HFF-Myc (cell line): ENCODE results near the gene GBF1.

Source experiments
- DNase-seq: peaks from one replicate; pipeline ENCODE4 v3.0.0-alpha.2; 2011; ENCODE audit warnings: low read depth; ENCODE audit errors: extremely low read depth
- H3K4me3 ChIP-seq: replicated peaks from 2 replicates; pipeline ENCODE4 v1.5.1; 2011; ENCODE audit warnings: low read depth, mild to moderate bottlenecking, control low read depth, low read length
- TF ChIP-seq, protein P1 (sequence below): IDR thresholded peaks from 2 replicates; pipeline ENCODE4 v1.5.1; 2012; ENCODE audit warnings: mild to moderate bottlenecking, low read depth, low read length, control low read depth; ENCODE audit errors: missing control alignments

GBF1 gene

DNA sequence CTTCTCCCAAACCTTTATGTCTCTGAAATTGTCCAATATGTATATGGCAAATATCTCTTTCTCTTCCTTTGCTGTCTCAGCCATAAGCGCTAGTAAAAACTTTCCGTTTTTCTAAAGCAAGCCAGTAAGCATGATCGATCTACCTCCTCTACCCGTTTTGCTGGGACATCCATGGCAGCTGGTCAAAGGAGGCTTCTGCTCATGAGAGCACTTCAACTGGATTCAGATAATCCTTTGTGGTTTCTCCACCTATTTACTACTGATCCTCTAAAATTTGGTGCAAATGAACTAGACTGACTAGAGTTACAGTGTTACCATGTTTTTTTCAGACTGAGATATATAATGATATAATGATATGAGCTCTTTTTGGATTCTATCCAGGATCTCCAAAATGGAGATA lies 42.7 kb downstream of the GBF1 start:
- TF ChIP-seq, protein P1, sequence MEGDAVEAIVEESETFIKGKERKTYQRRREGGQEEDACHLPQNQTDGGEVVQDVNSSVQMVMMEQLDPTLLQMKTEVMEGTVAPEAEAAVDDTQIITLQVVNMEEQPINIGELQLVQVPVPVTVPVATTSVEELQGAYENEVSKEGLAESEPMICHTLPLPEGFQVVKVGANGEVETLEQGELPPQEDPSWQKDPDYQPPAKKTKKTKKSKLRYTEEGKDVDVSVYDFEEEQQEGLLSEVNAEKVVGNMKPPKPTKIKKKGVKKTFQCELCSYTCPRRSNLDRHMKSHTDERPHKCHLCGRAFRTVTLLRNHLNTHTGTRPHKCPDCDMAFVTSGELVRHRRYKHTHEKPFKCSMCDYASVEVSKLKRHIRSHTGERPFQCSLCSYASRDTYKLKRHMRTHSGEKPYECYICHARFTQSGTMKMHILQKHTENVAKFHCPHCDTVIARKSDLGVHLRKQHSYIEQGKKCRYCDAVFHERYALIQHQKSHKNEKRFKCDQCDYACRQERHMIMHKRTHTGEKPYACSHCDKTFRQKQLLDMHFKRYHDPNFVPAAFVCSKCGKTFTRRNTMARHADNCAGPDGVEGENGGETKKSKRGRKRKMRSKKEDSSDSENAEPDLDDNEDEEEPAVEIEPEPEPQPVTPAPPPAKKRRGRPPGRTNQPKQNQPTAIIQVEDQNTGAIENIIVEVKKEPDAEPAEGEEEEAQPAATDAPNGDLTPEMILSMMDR, result no peak
- H3K4me3 ChIP-seq, result no peak overlapping the region
- DNase-seq, result no peak

DNA sequence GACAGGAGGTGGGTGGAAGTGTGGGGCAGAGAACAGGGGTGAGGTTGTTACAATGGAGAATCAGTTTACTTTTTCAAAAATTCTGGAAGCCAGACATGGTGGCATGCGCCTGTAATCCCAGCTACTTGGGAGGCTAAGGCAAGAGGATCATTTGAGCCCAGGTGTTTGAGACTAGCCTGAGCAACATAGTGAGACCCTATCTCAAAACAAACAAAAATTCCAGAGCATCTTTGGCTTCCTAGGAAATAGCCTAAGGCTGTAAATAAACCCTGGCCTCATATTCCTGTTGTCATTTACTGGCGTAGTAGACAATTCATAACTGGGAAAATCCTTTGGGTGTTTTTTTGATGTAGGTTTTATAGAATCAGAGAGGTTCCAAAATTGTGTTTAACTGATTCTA lies 44.0 kb downstream of the GBF1 start:
- no peak for DNase-seq

DNA sequence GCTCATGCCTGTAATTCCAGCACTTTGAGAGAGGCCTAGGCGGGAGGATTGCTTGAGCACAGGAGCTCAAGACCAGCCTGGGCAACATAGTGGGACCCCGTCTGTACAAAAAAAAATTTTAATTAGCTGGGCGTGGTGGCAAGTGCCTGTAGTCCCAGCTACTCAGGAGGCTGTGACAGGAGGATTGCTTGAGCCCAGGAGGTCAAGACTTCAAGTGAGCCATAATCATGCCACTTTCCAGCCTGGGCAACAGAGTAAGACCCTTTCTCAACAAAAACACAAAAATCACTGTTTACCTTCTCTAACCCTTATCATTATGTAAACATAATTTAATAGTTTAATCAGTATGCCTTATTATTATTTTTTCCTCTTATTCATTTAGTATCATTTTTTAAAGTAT lies 44.5 kb downstream of the GBF1 start:
- no peak overlapping the region for H3K4me3 ChIP-seq
- TF ChIP-seq, protein P1, result no peak
- DNase-seq, result no peak

More for the DNA sequence above, 44.0 kb downstream of the GBF1 start:
- no peak overlapping the region for H3K4me3 ChIP-seq
- TF ChIP-seq, protein P1, result no peak

GRCh38 chr10:102291221-102291905 lies 46.0 kb downstream of the GBF1 start:
- TF ChIP-seq, protein P1, result no peak
- no peak for DNase-seq
- no peak overlapping the region for H3K4me3 ChIP-seq

- TF ChIP-seq, protein P1, result no peak
- DNase-seq, result no peak
- H3K4me3 ChIP-seq, result no peak overlapping the region
These were observed 51.8 kb downstream of the GBF1 start for GRCh38 chr10:102297101-102297500.

DNA sequence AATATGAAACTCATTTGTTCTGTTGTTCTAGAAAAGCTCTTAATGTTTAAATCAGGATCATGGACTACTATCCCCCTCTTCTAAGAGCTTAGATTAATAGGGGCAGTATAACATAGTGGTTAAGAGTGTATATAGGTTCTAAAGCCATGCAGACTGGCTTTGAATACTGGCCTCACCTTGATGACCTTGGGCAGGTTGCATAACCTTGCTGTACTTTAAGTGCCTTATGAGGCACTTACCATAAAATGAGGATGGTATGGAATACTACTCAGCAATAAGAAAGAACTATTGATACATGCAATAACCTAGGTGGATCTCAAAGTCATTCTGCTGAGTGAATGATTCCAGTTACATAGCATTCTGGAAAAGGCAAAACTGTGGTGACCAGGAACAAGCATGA lies 53.6 kb downstream of the GBF1 start:
- DNase-seq, result no peak
- TF ChIP-seq, protein P1, result no peak

DNA sequence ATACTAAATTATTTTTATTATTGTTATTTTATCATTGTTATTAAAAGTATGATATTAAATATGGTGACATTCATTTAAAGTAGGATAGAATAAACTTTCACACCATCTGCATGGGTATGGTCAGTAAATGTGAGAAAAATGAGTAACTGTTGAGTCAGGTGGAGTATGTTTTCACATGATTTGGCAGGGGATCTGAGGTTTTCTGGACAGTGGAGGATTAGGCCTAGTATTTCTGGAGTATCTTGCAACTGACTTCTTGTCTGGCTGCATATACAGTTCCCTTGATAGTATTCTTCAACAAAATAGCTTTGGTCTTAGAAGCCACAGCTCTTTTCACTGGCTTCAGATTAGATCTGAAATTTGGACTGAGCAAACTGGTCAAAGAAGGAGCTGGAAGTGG lies 54.5 kb downstream of the GBF1 start:
- H3K4me3 ChIP-seq, result no peak overlapping the region
- DNase-seq, result no peak

More for the DNA sequence above, 53.6 kb downstream of the GBF1 start:
- H3K4me3 ChIP-seq, result no peak overlapping the region

More for the DNA sequence above, 54.5 kb downstream of the GBF1 start:
- TF ChIP-seq, protein P1, result no peak
